ENCODE data around the gene LY6G6D. TPM values are rescaled to one million over a fixed set of nuclear protein-coding genes. Genes with fewer than 3 reads are reported as not detected.

LY6G6D gene
- total RNA-seq, 1 donor from 2014 or later, result 1.5 TPM

DNA sequence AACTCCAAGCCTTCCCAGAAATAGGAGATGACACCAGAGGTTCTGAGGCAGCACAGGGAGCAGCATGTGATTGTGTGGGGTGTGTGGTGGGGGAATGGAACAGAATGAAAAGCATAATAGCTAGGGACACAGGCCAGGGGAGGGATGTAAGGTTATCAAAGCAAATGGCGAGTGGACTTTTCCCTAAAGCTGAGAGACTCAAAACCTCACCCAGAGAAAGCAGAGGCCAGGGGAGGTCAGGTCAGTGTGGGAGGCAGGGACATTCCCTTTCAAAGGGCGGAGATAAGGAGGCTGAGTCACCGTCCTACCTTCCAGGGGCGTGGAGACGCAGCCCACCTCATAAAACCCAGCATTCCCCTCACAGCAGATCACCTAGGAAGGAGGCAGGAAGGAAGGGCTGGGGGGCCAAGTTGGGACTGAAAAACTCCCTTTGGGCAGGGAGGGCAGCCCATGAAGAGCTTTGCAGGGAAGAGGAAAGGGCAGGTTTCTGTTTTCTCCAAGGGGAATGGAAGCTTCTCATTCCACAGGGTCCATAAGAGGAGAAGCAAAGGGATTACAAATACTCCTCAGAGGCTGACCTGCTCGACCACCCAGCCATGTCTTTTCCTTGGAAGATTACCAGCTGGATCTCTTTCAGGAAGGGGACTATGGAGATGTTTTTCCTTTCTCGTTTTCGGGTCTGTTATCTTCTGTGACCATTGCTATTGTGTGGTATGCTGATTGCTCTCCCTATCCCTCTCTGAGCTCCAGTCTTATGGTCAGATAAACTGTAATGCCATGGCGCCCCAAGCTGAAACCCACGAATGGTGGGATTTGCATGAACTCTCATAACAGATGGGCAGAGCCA is 24.7 kb upstream of the LY6G6D start:
- Mint-ChIP-seq H3K4me3 (peak overlapping the region; percentile 31), H3K36me3 (peaks cover 13% of the 10 kb centered on the region), H3K4me1 (ENCODE audit: unreplicated experiment) (no peaks in the 10 kb centered on the region), H3K9me3 (no peaks in the 10 kb centered on the region), H3K27me3 (no peaks in the 10 kb centered on the region), H3K27ac (peak overlapping the region; percentile 90)
- no peak for DNase-seq (ENCODE audit: extremely low spot score, unreplicated experiment)
- TF ChIP-seq, protein P1, sequence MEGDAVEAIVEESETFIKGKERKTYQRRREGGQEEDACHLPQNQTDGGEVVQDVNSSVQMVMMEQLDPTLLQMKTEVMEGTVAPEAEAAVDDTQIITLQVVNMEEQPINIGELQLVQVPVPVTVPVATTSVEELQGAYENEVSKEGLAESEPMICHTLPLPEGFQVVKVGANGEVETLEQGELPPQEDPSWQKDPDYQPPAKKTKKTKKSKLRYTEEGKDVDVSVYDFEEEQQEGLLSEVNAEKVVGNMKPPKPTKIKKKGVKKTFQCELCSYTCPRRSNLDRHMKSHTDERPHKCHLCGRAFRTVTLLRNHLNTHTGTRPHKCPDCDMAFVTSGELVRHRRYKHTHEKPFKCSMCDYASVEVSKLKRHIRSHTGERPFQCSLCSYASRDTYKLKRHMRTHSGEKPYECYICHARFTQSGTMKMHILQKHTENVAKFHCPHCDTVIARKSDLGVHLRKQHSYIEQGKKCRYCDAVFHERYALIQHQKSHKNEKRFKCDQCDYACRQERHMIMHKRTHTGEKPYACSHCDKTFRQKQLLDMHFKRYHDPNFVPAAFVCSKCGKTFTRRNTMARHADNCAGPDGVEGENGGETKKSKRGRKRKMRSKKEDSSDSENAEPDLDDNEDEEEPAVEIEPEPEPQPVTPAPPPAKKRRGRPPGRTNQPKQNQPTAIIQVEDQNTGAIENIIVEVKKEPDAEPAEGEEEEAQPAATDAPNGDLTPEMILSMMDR (conservative IDR thresholded peaks at IDR 0.05), result no peak

DNA sequence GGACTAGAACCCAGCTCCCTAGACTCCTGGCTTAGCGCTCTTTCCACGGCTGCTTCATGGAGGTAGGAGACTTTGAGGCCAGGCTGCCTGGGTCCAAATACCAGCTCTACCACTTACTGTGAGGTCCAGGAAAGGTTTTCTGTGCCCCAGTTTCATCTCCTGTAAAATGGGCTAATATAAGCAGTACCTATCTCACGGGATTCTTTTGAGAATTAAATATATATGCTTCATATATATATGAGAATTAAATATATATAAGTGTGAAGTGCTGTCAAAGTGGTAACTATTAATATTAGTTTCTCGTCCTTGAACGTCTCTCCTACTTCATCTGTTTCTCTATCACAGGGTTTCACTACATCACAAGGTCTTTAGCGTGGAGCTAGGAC is 24.1 kb upstream of the LY6G6D start:
- Mint-ChIP-seq H3K9me3 (no peaks in the 10 kb centered on the region), H3K27me3 (no peaks in the 10 kb centered on the region), H3K27ac (no peak overlapping the region), H3K36me3 (peaks cover 12% of the 10 kb centered on the region), H3K4me3 (no peak overlapping the region), H3K4me1 (ENCODE audit: unreplicated experiment) (no peaks in the 10 kb centered on the region)
- DNase-seq (ENCODE audit: extremely low spot score, unreplicated experiment), result no peak
- TF ChIP-seq, protein P1 (conservative IDR thresholded peaks at IDR 0.05), result no peak

DNA sequence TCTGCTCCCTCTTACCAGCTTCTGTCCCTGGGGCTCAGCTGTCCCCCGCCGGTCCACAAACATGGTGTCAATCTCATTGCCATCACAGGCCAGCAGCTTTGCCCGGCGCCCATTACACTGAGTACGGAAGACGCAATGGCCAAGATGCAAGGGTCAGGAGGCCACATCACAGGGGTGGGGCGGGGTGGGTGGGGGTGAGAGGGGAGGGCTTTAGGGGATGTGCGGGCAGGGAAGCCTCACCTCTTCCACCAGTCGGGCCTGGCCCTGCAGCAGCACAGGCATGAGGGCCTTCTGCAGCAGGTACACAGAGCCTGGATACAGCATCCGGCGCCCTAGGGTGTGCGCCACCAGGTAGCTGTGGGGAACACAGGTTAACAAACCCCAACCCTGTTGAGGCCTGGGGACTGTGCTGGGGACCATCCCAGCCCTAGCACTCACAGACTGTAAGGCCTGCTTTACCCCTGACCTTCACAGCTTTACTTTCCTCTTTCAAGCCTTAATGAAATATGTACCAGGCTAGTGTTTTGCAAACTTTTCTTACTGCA is 23.5 kb upstream of the LY6G6D start:
- H3K27ac Mint-ChIP-seq, result no peak overlapping the region
- no peaks in the 10 kb centered on the region for H3K27me3 Mint-ChIP-seq
- no peaks in the 10 kb centered on the region for H3K9me3 Mint-ChIP-seq
- no peaks in the 10 kb centered on the region for H3K4me1 Mint-ChIP-seq (ENCODE audit: unreplicated experiment)
- peaks cover 8% of the 10 kb centered on the region for H3K36me3 Mint-ChIP-seq
- DNase-seq (ENCODE audit: extremely low spot score, unreplicated experiment), result no peak
- TF ChIP-seq, protein P1 (conservative IDR thresholded peaks at IDR 0.05), result no peak
- no peak overlapping the region for H3K4me3 Mint-ChIP-seq

DNA sequence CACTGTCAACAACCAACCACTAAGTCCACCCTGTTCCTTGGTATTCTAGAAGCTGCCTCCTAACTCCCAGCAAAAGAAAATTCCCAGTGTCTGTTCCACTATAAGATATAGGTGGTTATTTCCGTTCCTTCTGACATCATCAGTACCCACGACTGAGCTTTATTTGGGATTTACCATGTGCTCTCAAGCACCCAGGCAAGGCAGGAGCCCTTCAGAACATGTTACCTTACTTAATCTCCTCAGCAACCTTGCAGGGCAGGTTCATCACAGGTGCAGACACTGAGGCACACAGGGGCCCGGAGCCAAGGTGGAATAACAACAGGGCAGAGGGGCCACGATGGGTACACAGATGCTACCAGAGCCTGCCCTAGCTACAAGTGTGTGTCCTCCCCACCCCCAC is 22.8 kb upstream of the LY6G6D start:
- Mint-ChIP-seq H3K9me3 (no peaks in the 10 kb centered on the region), H3K36me3 (peaks cover 14% of the 10 kb centered on the region), H3K27me3 (no peaks in the 10 kb centered on the region), H3K4me1 (ENCODE audit: unreplicated experiment) (no peaks in the 10 kb centered on the region), H3K4me3 (no peak overlapping the region), H3K27ac (no peak overlapping the region)
- DNase-seq (ENCODE audit: extremely low spot score, unreplicated experiment), result no peak
- TF ChIP-seq, protein P1 (conservative IDR thresholded peaks at IDR 0.05), result no peak

DNA sequence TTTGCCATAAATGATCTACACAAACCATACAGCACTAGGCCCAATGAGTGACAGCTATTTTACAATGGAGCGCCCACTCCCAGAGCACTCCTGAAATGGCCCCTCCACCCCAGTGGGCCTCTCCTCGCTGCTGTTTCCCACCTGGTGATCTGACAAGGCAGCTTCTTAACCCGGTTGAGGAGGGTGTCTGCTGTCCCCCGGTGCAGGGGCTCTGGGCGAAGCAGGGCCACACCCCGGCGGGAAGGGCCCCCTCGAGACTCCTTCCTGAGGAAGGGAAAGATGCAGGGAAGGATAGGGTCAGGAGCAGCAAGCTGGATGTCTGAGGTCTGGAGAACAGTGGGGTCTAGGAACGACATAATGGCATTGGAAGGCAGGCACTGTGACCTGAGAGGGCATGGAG is 22.3 kb upstream of the LY6G6D start:
- H3K4me3 Mint-ChIP-seq, result no peak overlapping the region

More for the DNA sequence above, 22.3 kb upstream of the LY6G6D start:
- no peak for DNase-seq (ENCODE audit: extremely low spot score, unreplicated experiment)
- Mint-ChIP-seq H3K27ac (no peak overlapping the region), H3K9me3 (no peaks in the 10 kb centered on the region), H3K36me3 (peaks cover 20% of the 10 kb centered on the region), H3K4me1 (ENCODE audit: unreplicated experiment) (no peaks in the 10 kb centered on the region), H3K27me3 (no peaks in the 10 kb centered on the region)
- TF ChIP-seq, protein P1 (conservative IDR thresholded peaks at IDR 0.05), result no peak

All from type B pancreatic cell (in vitro differentiated cells).